GM19455 (cell line): ENCODE data around the gene SLAIN2.
"Not testable (repeated sequence)": the region's sequence is repeated elsewhere in the genome, so short reads cannot be mapped to it uniquely, and the experiment has no call there.

ENCODE experiments used
- ATAC-seq: cut with Tn5 transposase; IDR thresholded peaks from one replicate; pipeline ENCODE4 v1.9.1; 2021; ENCODE audit not compliant: unreplicated experiment

SLAIN2 gene

DNA sequence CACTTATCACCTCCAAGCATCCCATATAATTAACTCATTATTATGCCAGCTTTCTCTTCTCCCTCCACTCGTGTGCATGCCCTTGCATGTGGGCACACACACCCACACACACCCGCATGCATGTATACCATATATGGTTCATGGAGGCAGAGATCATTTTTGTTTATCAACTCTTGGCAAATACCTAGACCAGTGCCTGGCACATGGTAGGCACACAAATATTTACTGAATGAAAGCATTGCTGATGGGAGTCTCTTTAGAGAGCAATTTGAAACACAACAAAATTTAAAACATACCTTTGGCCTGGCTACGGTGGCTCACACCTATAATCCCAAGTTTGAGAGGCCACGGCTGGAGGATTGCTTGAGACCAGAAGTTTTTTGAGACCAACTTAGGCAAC lies 90.7 kb downstream of the SLAIN2 start:
- no peak for ATAC-seq

DNA sequence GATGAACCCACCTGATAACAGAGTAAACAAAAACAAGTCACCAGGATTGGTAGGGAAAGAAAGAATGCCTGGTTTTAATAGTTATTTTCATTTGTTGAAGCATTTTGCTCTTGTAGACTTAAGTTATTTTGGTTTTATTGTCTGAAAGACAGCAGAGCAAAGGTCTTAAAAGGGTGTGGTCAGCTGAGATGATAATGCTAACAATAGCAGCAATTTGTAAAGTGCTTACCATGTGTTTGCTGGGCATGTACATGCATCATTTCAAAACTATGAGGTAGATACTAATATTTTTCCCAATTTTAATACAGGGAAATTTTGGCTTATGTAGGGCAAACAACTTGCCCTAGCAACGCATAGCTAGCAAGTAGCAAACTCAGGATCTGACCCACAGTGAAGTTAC lies 95.0 kb downstream of the SLAIN2 start:
- ATAC-seq, result no peak

DNA sequence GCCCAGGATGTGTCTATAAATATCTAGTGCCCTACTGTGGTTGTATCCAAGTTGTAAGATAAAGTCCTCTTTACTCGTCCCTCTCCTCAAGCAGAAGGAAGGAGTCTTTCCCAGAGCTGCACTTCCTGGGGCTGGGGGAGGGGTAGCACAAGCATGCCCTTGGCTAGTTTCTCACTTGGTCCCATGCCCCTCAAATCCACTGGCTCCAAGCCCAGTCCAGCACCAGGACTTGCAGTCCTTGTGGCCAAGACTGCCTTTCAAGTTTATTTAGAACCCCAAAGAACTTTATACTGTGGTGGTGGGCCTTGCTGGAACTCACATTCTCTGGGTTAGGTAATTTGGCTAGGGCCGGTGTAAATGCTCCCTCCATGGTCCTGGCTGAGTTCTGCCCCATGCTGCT lies 98.7 kb downstream of the SLAIN2 start:
- no peak for ATAC-seq

DNA sequence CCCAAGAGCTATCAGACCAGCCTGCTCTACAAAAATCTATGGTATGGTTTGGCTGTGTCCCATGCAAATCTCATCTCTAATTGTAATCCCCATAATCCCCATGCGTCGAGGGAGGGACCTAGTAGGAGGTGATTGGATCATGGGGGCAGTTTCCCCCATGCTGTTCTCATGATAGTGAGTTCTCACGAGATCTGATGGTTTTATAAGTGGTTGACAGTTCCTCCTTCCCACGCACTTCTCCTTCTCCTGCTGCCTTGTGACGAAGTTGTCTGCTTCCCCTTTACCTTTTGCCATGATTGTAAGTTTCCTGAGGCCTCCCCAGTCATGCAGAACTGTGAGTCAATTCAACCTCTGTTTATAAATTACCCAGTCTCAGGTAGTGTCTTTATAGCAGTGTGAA lies 99.6 kb downstream of the SLAIN2 start:
- not testable (repeated sequence) for ATAC-seq

DNA sequence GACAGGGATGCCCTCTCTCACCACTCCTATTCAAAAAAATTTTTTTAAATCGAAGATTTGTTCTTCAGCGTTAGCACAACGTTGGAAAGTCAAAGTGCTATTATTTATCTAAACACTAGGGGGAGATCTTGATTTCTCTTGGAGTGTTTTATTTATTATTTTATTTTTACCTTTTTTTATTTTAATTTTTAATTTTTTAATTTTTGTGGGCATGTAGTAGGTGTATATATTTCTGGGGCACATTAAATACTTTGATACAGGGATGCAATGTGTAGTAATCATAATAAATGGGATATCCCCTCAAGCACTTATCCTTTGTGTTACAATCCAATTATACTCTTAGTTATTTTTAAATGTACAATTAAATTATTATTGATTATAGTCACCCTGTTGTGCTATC lies 104.4 kb downstream of the SLAIN2 start:
- ATAC-seq, result no peak

DNA sequence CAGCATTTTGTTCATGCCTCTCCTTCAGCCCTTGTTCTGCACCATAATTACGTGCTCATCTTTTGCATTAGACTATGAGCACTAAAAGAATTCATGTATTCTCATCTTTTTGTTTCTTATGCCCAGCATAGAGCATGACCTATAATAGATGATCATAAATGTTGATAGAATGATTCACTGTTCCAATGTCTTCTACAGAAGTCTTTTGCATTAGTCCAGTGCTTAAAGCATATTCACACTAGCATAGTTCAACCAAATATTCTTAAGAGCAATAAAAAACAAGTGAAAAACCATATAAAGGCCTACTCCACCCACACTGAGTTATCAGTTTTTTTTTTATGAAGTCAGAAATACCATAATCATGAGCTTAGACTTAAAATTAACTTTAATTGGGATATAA lies 105.3 kb downstream of the SLAIN2 start:
- no peak for ATAC-seq

DNA sequence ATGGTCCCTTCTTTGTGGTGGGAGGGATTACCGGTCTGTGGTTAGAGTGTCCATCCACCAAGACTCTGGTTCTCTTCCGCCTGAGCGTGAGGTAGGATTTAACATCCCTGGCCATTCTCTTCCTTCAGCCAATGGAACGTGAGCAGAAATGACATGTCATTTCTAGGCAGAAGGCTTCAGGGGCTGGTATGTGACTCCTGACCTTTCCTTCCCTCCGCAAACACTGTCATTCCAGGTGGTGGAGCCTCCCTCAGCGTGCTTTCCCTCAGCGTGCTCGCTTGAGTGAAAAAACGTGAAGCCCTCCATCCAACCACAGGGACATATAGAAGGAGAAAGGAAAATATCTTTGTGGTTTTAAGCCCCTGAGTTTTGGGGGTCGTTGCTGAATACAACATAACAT lies 107.8 kb downstream of the SLAIN2 start:
- no peak for ATAC-seq

DNA sequence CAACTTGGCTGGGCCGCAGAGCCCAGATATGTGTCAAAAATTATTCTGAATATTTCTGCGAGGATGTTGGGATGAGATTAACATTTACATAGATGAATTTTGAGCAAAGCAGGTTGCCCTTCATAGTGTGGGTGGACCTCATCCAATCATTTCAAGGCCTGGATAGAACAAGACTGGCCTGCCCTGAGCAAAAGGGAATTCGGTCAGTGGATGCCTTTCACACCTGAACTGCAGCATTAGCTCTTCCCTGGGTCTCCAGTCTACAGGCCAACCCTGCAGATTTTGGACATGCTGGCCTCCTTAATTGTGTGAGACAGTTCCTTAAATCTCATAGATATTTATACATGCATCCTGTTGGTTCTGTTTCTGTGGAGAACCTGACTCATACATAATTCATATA lies 109.4 kb downstream of the SLAIN2 start:
- no peak for ATAC-seq

DNA sequence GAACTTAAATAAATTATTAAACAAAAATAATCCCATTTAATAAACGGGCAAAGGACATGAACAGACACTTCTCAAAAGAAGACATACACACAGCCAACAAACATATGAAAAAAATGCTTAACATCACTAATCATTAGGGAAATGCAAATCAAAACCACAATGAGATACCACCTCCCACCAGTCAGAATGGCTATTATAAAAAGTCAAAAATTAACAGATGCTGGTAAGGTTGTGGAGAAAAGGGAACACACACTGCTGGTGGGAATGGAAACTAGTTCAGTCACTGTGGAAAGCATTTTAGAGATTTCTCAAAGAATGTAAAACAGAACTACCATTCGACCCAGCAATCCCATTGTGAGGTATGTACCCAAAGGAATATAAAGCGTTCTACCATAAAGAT lies 110.3 kb downstream of the SLAIN2 start:
- ATAC-seq, result not testable (repeated sequence)

DNA sequence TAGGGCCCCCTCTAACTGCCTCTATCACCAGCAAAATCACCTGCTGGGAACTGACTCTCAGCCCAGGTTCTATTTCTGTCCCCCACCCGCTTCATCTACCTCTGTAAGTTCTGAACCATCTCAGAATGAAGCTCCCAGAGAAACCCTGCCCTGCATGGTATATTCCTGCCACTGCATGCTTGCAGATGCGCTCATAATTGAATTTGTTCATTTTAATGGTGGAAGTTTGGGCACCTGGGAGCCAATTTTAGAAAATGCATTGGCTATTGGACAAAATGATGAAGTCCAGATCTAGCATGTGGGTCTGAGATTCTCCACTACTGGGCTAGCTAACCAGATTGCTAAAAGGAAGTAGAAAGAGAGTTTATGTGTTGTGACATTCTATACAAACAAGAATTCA lies 113.3 kb downstream of the SLAIN2 start:
- no peak for ATAC-seq

DNA sequence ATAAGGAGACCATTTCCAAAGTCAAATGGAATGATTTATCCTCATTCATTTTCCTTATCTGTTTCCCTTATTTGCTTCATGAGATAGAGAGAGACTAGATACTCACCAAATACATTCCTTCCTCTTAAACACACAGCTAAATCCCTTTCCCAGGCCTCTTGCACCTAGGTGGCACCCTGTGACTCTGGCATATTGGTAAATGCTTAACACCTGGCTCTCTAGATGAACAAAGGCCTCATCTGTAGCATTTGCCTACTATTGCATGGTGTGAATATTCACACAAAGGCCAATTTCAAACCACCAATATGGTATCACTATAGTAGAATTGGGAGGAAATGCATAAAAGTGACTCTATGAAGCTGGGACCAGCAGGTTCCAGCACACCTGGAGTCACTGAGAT lies 119.7 kb downstream of the SLAIN2 start:
- no peak for ATAC-seq

DNA sequence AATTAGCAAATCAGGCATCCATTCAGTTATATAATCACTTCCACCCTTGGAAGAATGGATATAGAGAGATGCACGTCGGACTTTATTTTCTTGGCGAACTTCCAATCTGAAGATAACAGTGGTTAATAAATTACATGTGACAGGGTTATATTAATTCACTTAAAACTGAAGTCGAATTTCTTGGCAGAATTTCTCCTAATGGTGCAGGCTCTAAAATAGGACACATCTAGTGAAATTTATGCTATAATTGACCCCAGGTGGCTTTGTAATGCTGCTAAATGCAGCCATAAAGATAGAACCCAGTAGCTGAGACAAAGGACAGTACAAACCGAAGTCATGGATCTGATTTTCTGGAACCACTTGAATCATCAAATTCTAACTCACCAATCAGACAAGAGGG lies 121.0 kb downstream of the SLAIN2 start:
- ATAC-seq, result no peak

DNA sequence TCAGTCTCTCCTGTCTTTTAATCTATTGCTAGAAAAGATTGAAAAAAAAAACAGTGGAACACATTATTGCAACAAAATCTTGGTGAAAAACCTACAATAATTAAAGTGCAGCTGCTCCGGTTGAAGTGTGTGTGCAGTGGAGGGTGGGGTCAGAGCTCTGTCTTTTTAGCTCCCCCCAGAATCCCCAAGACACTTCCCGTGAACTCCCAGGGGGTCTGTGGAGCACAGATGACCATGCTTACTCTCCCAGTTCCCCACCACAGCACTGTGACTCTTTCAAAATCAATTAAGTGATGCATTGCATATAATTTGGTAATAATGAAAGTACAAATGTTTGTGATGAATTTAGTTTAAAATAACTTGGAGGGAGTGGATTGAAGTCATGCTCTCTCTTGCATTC lies 126.1 kb downstream of the SLAIN2 start:
- ATAC-seq, result no peak

DNA sequence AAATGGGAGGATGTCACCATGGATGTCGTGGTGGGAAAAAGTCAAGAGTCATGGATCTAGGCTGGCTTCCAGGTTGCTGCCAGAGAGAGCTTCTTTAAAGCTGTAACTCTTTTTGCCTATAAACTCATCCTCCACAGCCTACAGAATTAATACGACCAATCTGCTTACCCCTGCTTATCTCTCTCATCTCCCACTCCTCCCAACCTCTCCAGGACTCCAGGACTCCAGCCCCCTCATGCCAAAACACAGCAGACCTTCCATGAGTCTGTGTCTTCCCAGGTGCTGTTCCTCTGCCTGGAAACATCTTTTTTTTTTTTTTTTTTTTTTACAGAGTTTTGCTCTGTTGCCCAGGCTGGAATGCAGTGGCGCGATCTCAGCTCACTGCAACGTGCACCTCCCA lies 126.6 kb downstream of the SLAIN2 start:
- ATAC-seq, result no peak

DNA sequence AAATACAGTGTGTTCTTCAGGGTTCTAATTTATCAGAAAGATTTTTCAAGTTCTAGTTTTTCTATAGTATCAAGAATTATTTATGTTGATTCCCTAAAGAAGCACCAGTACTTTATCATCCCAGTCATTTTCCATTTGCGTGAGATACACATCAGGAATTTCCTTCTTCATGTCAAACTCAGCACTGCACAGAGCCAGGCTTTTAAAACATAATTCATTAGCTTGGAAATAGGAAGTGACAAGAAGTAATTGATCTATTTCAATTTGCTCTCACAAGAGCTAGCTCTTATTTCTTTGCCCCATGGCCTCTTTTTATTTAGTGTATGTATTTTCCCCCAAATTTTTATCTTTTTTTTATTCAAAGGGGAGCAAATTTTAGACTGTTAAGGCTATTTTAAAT lies 128.8 kb downstream of the SLAIN2 start:
- ATAC-seq, result no peak

DNA sequence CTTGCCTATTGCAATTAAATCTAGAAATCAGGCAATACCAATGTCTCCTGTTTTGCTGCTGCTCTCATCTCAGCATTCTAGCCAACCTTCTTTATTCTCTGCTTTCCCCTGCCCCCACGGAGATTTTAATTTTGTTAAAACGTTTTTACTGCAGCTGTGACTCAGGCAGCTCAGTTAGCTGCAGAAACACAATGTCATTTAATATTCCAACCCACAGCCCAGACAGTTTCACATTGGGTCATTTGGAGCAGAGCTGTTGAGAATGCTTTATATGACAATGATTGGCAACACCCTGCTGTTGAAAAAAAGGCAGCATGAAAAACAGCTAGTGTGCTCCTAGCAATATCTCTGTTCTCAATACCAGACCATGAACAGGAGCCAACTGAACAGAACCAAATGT lies 129.2 kb downstream of the SLAIN2 start:
- no peak for ATAC-seq

DNA sequence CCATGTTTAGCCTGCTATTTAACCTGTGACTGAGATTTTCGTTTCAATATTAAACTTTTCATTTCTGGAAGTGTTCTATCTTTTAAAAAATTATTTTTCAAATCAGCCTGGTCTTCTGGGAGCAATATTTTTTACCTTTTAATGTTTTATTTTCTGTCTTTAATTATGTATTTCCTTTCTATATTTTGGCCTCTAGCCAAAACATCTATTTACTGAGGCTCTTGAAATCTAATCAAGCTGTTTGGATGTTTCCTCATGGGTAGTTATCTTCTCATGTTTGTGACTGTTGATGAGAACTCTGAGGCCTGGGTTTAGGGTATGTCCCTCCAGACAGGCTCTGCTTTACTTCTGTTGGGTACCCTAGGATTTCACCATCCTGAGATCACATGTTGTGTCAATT lies 131.5 kb downstream of the SLAIN2 start:
- ATAC-seq, result no peak

DNA sequence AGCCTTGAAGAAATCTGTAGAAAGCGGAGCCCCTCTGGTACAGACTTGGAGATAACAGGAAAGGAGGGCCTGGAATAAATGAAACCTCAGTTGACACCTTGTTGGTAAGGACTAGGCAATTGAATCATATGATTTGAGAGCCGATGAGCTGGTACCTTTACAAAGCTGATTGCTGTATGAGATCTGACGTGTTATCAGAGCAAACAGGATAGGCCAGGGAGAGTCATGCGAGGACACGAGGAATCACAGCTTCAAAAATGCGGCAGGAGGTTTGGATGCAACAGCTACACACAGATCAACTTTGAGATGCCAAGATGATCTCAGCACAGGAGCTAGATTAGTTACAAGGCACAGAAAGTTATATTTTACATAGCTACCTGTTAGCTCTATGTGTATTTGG lies 134.4 kb downstream of the SLAIN2 start:
- no peak for ATAC-seq
